ENCODE data around the gene DLG2.

DNA sequence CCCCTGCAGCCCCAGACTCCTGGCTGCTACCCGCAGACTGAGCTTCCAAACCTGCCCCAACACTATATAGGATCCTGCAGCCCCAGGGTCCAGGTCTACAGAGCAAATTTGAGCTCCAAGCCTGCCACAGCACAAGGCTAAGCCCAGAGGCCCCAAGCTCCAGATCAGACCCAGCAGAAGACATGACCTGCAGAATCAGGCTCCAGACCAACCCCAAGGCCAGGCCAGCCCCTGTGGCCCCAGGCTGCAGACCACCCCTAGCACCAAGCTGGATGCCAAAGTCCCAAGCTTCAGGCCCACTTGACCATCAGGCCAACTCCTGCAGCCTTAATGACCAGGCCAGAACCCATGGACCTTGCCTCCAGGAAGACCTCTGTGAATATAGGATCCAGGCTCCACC, 145.3 kb downstream of the DLG2 start:
- TF ChIP-seq POLR2A (IDR thresholded peaks at IDR 0.05; ENCODE audit: low read depth, low read length), result no peak
- TF ChIP-seq POLR2AphosphoS5 (IDR thresholded peaks at IDR 0.05; ENCODE audit: low read depth, low read length), result no peak
- TF ChIP-seq TAF1 (IDR thresholded peaks at IDR 0.05; ENCODE audit: low read depth, low read length), result no peak
- no peak for TF ChIP-seq PAX5 (IDR thresholded peaks at IDR 0.05; ENCODE audit: insufficient read depth, low read length, severe bottlenecking)

Measured in GM12891 (cell line).